ENCODE results near the gene HDAC8.
"Not testable (repeated sequence)": the region's sequence is repeated elsewhere in the genome, so short reads cannot be mapped to it uniquely, and the experiment has no call there.

The HDAC8 gene

DNA sequence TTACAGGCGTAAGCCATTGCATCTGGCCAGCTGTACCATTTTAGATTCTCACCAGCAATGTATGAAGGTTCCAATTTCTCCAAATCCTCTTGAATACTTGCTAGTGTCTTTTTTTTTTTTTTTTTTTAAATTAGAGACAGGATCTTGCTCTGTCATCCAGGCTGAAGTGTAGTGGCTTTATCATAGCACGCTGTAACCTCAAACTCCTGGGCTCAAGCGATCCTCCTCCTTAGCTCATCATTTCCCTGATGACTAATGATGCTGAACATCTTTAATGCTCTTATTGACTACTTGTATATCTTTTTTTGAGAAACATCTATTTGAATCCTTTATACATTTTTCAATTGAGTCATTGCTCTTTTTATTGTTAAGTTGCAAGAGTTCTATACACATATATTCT, 40.3 kb downstream of the HDAC8 start:
- DNase-seq = no peak

GRCh38 chrX:72526534-72527508, 45.8 kb downstream of the HDAC8 start:
- DNase-seq = peak in 2 of 3 donors; percentile 0 to 1

DNA sequence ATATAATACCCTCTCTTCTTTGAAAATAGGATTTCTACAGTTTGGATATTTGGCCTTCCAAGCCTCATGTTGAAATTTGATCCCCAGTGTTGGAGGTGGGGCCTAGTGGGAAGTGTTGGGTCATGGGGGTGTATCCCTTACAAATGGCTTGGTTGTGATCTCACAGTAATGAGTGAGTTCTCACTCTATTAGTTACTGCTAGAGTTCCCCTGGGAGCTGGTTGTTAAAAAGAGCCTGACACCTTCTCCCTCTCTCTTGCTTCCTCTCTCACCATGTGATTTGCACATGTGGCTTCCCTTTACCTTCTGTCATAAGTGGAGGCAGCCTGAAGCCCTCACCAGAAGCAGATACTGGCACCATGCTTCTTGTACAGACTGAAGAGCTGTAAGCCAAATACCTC, 73.9 kb downstream of the HDAC8 start:
- peak in 1 of 3 donors; percentile 0 for DNase-seq

- DNase-seq = no peak
Measured at GRCh38 chrX:72495046-72495445, 77.6 kb downstream of the HDAC8 start.

- DNase-seq = no peak
Measured at GRCh38 chrX:72492499-72492898, 80.1 kb downstream of the HDAC8 start.

GRCh38 chrX:72490221-72490620, 82.4 kb downstream of the HDAC8 start:
- not testable (repeated sequence) for DNase-seq

GRCh38 chrX:72487661-72488060, 85.0 kb downstream of the HDAC8 start:
- no peak for DNase-seq

DNA sequence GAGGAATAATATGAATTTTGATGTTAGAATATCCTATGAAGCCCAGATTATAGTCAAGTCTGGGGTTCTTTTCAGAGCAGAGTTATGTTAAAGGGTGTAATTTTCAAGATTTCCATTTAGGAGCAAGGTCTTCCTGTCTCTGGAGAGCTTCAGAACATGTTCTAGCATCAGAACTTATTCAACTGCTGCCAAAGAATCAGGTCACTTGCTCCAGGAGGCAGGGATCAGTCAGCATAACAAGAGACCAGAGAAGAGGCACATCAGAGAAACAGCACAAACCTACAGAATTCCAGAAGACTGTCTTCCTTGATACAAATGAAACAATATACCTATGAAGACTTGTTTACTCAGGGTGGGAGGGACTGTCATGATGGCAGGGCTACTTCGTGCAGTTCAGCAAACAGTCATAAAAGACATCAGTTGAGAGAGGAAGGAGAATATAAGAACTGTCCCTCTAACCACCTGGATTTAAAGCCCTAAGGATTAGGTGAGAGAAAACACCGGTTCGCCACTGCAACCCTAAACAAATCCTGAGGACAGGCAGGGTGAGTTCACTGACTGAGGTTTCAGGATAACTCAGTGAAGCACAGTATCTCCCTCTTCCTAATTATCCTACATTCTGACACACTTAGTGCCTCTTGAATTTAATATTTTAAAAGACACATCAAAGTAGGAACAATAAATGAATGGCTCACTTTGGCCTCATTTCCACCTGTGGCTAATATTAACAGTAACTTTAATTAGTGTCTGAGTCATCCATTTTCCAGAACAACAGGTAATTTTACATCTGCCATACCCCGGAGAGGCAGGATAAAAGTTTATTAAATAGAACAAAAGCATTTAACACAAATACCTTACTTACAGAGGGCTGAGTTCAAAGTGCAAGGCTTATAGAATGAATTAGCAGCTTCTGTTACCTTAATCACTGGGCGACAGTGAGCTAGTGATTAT, 93.0 kb downstream of the HDAC8 start:
- no peak for DNase-seq

- DNase-seq = no peak
Measured at GRCh38 chrX:72478853-72479252, 93.8 kb downstream of the HDAC8 start.

GRCh38 chrX:72478351-72478750, 94.3 kb downstream of the HDAC8 start:
- DNase-seq = no peak

- DNase-seq = no peak
Measured at GRCh38 chrX:72477781-72478181, 94.9 kb downstream of the HDAC8 start.

GRCh38 chrX:72477376-72477775, 95.3 kb downstream of the HDAC8 start:
- no peak for DNase-seq

- DNase-seq = no peak
Measured at GRCh38 chrX:72475952-72476668, 96.5 kb downstream of the HDAC8 start.

GRCh38 chrX:72475338-72475737, 97.3 kb downstream of the HDAC8 start:
- DNase-seq = no peak

DNA sequence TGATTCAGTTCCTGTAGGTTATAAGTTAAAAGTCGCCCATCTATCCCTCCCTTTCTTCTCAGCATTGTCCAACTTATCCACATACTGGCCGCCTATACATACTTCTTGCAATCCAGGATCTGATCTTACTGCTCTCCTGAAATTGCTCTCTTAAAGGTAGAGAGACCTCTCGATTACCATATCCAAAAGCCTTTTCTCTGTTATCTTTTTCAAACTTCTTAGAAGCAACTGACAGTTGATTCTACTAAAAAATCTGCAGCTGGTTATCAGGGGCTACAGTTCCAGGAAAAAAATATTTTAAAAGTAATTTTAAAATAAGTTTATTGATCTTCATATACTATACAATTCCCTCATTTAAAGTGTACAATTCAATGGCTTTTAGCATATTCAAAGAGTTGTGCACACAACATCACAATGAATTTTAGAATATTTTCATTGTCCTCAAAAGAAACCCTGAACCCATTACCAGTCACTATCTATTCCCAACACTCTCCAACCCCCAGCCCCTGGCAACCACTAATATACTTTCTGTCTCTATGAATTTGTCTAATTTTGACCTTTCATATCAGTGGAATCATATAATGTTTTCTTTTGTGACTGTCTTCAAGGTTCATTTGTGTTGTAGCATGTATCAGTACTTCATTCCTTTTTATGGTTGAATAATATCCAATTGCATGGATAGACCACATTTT, 102.0 kb downstream of the HDAC8 start:
- no peak for DNase-seq

- DNase-seq = no peak
Measured at GRCh38 chrX:72470117-72470516, 102.5 kb downstream of the HDAC8 start.

DNA sequence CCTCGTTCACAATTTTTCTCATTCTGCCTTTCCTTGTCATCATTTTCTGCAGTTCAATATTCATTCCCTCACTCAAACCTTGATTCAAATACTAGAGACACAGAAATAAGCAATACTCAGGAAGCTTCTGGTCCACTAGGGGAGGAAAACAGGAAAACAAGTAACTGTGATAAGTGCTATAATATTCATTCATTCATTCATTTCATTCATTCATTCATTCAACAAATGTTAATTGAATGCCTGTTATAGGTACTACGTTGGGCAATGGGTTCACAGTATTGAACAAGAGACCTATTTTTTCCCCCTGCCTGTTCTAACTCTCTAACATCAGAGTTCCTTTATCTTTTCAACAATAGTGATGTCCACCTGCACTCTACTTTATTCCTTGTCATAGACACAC, 104.0 kb downstream of the HDAC8 start:
- DNase-seq = no peak

DNA sequence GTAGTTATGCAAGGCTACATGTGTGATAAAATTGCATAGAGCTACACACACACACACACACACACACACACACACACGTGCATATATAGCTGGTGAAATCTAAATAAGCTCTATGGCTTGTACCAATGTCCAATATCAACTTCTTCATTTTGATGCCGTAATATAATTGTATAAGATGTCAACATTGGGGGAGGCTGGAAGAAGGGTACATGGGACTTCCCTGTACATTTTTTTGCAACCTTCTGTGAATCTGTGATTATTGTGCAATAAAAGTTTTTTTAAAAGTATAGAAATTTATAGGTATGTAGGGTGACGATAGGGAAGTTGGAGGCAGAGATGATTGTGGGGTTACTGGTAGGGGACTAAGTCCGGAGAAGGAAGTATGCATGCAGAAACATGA, 105.5 kb downstream of the HDAC8 start:
- no peak for DNase-seq

- DNase-seq = no peak
Measured at GRCh38 chrX:72466493-72466892, 106.2 kb downstream of the HDAC8 start.

DNA sequence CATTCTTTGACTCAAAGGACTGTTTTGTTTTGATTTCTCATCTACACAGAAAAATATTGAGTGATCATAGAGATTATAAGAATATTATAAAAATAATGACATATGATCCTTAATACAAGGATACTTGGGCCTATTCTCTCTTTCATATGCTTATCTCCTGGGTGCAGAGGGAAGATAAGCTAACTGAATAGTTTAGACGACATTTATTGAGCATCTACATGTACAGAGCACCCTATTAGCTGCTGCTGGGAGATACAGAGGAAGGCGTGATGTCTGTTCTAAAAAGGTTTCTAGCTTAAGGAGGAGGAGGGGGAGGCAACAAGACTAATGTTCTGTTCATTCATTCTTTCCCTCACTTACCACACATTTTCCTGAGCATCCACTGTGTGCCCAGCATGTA, 106.8 kb downstream of the HDAC8 start:
- DNase-seq = no peak

- DNase-seq = no peak
Measured at GRCh38 chrX:72461766-72462165, 110.9 kb downstream of the HDAC8 start.

- no peak for DNase-seq
Measured at GRCh38 chrX:72461288-72461687, 111.4 kb downstream of the HDAC8 start.
